HEK293T (cell line): ENCODE measurements around the gene SSNA1.

Experiments
- ELF4 ChIP-seq: fragments of 450-650 bp; IDR thresholded peaks from 2 replicates; pipeline ENCODE4 v1.6.1; 2017; ENCODE audit warnings: antibody characterized with exemption
- FOXA1 ChIP-seq: fragments of 450-650 bp; IDR thresholded peaks from 2 replicates; pipeline ENCODE4 v1.6.1; 2016; ENCODE audit warnings: mild to moderate bottlenecking
- L3MBTL2 ChIP-seq: fragments of 450-650 bp; conservative IDR thresholded peaks from 2 replicates; pipeline ENCODE4 v1.6.1; 2016; ENCODE audit warnings: mild to moderate bottlenecking
- SP1 ChIP-seq: fragments of 450-650 bp; IDR thresholded peaks from 2 replicates; pipeline ENCODE4 v1.6.1; 2017
- TARDBP ChIP-seq: fragments of 450-650 bp; IDR thresholded peaks from 2 replicates; pipeline ENCODE4 v1.6.1; 2016
- TF ChIP-seq, protein P1 (sequence below): fragments of 450-650 bp; IDR thresholded peaks from 2 replicates; pipeline ENCODE4 v1.6.1; 2016

- TF ChIP-seq FOXA1, result no peak
- no peak for TF ChIP-seq ELF4
- TF ChIP-seq SP1, result no peak
- TF ChIP-seq L3MBTL2, result no peak
- TF ChIP-seq, protein P1, sequence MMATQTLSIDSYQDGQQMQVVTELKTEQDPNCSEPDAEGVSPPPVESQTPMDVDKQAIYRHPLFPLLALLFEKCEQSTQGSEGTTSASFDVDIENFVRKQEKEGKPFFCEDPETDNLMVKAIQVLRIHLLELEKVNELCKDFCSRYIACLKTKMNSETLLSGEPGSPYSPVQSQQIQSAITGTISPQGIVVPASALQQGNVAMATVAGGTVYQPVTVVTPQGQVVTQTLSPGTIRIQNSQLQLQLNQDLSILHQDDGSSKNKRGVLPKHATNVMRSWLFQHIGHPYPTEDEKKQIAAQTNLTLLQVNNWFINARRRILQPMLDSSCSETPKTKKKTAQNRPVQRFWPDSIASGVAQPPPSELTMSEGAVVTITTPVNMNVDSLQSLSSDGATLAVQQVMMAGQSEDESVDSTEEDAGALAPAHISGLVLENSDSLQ, result no peak
- no peak for TF ChIP-seq TARDBP
Measured at GRCh38 chr9:137174722-137175293, 13.7 kb upstream of the SSNA1 start.
